MM.1S (cell line): ENCODE measurements around the gene PCDHA9.

Experiments
- EZH2 ChIP-seq: fragments of 300-600 bp; sonication (generic); optimal IDR thresholded peaks from 2 replicates; pipeline ENCODE3; 2017; ENCODE audit warnings: low read depth, mild to moderate bottlenecking, antibody characterized with exemption, low read length, mixed read lengths
- EZH2phosphoT487 ChIP-seq: fragments of 300-600 bp; sonication (generic); IDR thresholded peaks from 2 replicates; pipeline ENCODE4 v1.6.1; 2018; ENCODE audit warnings: antibody characterized with exemption, low read length
- TF ChIP-seq, protein P1 (sequence below): fragments of 300-600 bp; sonication (generic); IDR thresholded peaks from 2 replicates; pipeline ENCODE4 v1.5.1; 2016; ENCODE audit warnings: antibody characterized with exemption, low read length, mixed read lengths

DNA sequence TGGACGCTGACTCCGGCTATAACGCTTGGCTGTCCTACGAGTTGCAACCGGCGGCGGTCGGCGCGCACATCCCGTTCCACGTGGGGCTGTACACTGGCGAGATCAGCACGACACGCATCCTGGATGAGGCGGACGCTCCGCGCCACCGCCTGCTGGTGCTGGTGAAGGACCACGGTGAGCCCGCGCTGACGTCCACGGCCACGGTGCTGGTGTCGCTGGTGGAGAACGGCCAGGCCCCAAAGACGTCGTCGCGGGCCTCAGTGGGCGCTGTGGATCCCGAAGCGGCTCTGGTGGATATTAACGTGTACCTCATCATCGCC is 29.0 kb downstream of the PCDHA9 start:
- TF ChIP-seq, protein P1, sequence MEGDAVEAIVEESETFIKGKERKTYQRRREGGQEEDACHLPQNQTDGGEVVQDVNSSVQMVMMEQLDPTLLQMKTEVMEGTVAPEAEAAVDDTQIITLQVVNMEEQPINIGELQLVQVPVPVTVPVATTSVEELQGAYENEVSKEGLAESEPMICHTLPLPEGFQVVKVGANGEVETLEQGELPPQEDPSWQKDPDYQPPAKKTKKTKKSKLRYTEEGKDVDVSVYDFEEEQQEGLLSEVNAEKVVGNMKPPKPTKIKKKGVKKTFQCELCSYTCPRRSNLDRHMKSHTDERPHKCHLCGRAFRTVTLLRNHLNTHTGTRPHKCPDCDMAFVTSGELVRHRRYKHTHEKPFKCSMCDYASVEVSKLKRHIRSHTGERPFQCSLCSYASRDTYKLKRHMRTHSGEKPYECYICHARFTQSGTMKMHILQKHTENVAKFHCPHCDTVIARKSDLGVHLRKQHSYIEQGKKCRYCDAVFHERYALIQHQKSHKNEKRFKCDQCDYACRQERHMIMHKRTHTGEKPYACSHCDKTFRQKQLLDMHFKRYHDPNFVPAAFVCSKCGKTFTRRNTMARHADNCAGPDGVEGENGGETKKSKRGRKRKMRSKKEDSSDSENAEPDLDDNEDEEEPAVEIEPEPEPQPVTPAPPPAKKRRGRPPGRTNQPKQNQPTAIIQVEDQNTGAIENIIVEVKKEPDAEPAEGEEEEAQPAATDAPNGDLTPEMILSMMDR: no peak
- TF ChIP-seq EZH2phosphoT487 (no peak), EZH2 (no peak)
